Fibroblast of mammary gland (primary cell): ENCODE data around the gene RASL12.
A peak's percentile ranks its signal among the peaks of the same experiment; 100 is the strongest.
"Not testable (repeated sequence)": the region's sequence is repeated elsewhere in the genome, so short reads cannot be mapped to it uniquely, and the experiment has no call there.

Experiments used
- DNase-seq: peaks from one replicate; pipeline ENCODE4 v3.0.0-alpha.2; 2010; ENCODE audit warnings: low read depth
- H3K4me3 ChIP-seq: 2 replicates; pipeline ENCODE4 v1.5.1; 2011; ENCODE audit warnings: low read depth, mild to moderate bottlenecking, low read length, moderate library complexity; ENCODE audit not compliant: control insufficient read depth
- CTCF ChIP-seq: conservative IDR thresholded peaks from 2 replicates; pipeline ENCODE4 v1.5.1; 2011; ENCODE audit warnings: low read depth, low read length, inconsistent platforms; ENCODE audit not compliant: control insufficient read depth, insufficient read depth

The RASL12 gene

GRCh38 chr15:65102912-65103311 lies 35.1 kb upstream of the RASL12 start:
- no peak for DNase-seq
- TF ChIP-seq CTCF = no peak
- no peak overlapping the region for H3K4me3 ChIP-seq

- no peak for TF ChIP-seq CTCF
- no peak overlapping the region for H3K4me3 ChIP-seq
- DNase-seq = no peak
Measured at GRCh38 chr15:65101891-65102708, 34.3 kb upstream of the RASL12 start.

GRCh38 chr15:65101411-65101890 lies 33.7 kb upstream of the RASL12 start:
- TF ChIP-seq CTCF = peak; percentile 83
- DNase-seq = peak; percentile 63
- no peak overlapping the region for H3K4me3 ChIP-seq

GRCh38 chr15:65100442-65100841 lies 32.7 kb upstream of the RASL12 start:
- DNase-seq = no peak
- H3K4me3 ChIP-seq = no peak overlapping the region
- TF ChIP-seq CTCF = no peak

- H3K4me3 ChIP-seq, DNase-seq: not testable (repeated sequence)
Measured at GRCh38 chr15:65099801-65100200, 32.0 kb upstream of the RASL12 start.

- DNase-seq = no peak
- TF ChIP-seq CTCF = no peak
- no peak overlapping the region for H3K4me3 ChIP-seq
Measured at GRCh38 chr15:65099336-65099735, 31.5 kb upstream of the RASL12 start.

- no peak for TF ChIP-seq CTCF
- DNase-seq = no peak
- no peak overlapping the region for H3K4me3 ChIP-seq
Measured at GRCh38 chr15:65097651-65098263, 30.0 kb upstream of the RASL12 start.
